SKM-1 (cell line): ENCODE results near the gene CRY2.
A peak's percentile ranks its signal among the peaks of the same experiment; 100 is the strongest.

ENCODE experiments used
- DNase-seq: peaks from one replicate; lab custom pipeline; 2025; ENCODE audit not compliant: unreplicated experiment; lab: John Stamatoyannopoulos, UW

CRY2 gene

GRCh38 chr11:45847911-45848316, 639 bp downstream of the CRY2 start:
- no peak for DNase-seq

DNA sequence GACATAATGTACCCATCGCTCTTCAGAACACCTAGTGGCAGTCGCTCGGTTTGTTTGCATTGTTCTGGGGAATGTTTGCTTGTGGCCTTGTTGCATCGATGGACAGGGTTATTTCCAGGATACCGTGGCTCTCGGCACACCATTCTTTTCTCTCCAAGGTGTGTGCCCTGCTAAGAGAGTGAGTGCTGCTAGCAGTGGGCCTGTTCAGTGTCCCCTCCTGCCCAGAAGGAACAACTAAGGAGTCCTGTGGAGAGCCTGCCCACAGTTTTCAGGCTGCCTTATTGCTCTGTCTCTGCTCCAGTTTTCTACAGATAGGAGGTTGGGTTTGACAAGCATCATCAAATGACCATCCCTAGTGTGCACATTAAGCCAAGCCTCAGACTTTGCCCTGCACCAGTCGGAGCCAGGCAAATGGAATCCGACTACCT, 1.4 kb downstream of the CRY2 start:
- DNase-seq, result no peak

DNA sequence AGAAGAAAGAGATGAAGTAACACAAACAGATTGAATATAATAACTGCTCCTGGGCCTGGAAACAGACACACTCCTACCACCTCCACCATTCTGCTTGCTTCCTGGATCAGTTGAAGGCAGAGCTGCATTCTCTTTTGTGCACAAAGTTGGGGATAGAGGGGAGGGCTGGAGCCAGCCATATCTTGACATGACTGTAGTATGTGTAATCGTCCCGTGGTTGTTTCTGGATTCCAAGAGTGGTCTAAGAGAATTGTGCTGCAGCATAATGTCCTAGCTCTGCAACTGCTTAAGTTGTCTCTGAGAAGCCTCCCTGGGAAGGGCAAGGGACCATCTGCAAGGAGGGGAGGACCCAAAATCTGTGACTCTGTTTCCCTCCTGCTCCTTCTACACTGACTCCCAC, 3.2 kb downstream of the CRY2 start:
- DNase-seq, result no peak

DNA sequence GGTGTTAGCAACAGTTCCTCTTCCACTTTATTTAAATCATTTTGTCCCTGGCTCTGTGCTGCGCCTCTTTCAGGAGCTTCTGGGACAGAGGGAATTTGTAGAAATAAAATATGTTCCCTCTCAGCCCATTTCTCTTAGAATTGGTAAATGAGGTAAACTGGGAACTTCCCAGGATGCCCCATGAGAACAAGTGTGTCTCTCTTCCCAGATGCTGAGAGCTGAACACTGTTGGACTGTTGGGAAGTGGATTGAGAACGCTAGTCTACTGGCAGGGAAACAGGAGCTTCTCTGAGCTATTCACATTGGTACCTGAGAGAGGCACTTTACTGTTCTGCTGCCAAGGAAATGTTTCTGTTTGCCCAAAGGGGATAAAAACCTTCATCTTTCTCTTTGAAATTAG, 4.0 kb downstream of the CRY2 start:
- no peak for DNase-seq

- no peak for DNase-seq
Observed at GRCh38 chr11:45852018-45852711, 4.9 kb downstream of the CRY2 start.

DNA sequence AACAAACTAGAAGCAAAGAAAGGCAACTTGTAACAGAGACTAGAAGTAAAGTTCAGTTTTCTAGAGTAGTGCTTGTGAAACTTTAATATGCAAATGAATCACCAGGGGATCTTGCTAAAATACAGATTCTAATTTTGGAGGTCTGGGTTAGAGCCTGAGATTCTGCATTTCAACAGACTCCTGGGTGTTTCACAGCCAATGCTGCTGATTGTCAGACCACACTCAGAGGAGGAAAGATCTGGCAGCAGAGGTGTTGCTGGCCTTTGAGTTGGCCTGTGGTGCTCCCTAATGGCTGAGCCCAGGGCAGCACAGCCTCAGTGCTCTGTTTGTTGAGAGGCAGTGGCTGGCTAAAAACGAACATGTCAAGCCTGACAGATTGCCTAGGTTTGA, 5.4 kb downstream of the CRY2 start:
- no peak for DNase-seq

- no peak for DNase-seq
Observed at GRCh38 chr11:45853332-45854219, 6.3 kb downstream of the CRY2 start.

- no peak for DNase-seq
Observed at GRCh38 chr11:45855308-45855707, 8.0 kb downstream of the CRY2 start.

GRCh38 chr11:45856044-45856468, 8.8 kb downstream of the CRY2 start:
- no peak for DNase-seq

DNA sequence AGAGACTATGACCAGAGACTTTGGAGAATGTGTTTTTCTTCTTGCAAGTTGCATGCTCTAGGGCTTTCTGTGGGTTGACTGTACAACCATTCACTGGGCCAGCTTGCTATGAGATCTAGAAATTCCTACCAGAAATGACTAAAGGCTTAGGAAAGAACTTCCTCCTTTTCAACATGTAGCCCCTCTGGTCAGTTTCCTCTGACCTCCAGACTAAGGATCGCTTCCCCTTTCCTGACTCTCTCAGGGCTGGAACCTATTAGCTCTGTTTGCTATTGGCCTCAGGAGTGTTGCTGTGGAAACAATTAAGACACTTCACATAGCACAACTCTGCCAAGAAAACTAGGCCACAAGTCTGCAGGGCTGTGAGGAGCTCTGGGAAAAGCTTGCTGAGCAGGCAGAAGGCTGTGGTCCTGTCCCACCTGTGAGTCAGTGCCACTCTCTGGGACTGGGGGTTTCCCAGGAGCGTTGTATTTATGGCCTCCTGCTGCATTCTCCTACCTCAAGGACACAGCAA, 10.7 kb downstream of the CRY2 start:
- DNase-seq, result peak; percentile 83

DNA sequence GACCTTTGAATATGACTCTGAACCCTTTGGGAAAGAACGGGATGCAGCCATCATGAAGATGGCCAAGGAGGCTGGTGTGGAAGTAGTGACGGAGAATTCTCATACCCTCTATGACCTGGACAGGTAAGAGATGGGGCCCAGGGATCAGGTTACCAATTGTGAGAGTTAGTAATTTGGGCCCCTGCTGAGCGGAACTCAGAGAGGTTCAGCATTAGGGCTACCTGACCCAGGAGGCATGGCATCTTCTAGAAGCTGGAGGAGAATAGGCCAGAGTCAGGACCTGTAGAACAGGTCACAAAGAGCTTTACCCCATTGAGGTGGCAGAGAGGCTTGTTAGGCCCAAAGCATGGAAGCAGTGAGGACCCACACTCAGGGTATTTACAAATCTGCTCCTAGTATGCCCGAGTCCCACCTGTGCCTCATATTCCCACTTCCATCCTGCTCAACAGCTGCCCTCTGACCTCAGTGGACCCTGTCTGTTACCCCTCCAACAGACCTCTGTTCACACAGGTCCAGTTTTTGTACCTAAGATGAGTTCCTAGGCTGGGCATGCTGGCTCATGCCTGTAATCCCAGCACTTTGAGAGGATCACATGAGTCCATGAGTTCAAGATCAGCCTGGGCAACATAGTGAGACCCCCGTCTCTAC, 11.6 kb downstream of the CRY2 start:
- no peak for DNase-seq

DNA sequence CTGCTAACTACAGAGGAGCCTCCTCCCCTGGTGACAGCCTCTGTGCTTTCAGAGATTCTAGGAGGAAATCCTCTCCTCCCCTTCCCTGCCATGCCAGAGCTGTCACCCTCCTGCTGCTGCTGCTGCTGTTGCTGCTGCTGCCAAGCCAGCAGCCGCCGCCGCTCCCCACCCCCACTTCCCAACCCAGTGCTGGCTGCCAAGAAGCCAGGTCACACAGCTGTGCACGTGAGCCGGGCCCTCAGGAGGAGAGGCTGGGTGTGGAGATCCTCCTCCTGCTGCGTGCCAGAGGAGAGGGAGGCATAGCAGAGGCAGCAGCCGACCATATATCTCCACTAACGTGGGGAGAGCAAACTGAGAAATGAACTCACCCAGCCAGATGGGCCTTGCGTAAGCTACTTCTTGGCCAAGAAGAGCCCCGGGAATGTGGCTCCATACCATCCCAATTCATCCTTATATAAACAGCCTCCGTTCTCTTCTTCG, 12.4 kb downstream of the CRY2 start:
- no peak for DNase-seq

GRCh38 chr11:45860348-45860747, 13.1 kb downstream of the CRY2 start:
- no peak for DNase-seq

DNA sequence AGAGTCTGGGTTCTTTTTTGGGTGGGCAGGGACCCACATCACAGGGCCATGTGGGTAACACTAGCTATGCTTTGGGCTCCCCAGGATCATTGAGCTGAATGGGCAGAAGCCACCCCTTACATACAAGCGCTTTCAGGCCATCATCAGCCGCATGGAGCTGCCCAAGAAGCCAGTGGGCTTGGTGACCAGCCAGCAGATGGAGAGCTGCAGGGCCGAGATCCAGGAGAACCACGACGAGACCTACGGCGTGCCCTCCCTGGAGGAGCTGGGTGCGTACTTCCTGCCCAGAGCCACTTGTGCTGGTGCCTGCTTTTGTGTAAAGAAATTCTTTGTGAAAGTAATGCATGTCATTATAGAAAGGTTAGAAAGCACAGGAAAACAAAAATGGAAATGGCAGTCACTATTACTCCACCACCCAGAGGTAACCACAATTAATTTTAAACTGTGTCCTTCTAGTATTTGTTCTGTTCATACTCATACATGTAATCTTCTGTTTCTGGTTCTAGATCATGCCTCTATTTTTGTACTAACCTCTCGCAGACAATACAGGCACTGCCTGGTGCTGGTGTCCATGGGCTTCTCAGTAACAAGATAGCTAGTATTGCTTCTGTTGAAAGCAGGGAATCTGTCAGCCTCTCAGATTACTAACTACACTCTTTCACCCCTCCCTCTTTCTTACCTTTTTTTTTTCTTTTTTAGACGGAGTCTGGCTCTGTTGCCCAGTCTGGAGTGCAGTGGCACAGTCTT, 13.7 kb downstream of the CRY2 start:
- no peak for DNase-seq

GRCh38 chr11:45864041-45864440, 16.8 kb downstream of the CRY2 start:
- DNase-seq, result no peak

GRCh38 chr11:45869551-45869950, 22.3 kb downstream of the CRY2 start:
- DNase-seq, result no peak

DNA sequence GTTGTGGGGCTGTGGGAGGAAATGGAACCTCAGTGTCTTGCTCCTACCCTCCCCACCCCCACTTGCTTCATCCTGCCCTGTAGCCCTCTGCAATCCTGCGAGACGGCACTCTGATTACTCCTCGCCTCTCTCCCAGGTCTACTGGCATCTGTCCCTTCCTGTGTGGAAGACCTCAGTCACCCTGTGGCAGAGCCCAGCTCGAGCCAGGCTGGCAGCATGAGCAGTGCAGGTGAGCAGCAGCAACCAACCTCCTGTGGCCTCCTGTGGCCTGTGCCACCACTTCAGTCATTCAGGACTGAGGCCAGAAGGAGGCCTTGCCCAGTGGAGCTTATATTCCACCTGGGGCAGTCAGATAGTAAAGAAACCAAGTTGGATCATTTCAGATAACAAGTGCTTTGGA, 23.4 kb downstream of the CRY2 start:
- DNase-seq, result no peak

DNA sequence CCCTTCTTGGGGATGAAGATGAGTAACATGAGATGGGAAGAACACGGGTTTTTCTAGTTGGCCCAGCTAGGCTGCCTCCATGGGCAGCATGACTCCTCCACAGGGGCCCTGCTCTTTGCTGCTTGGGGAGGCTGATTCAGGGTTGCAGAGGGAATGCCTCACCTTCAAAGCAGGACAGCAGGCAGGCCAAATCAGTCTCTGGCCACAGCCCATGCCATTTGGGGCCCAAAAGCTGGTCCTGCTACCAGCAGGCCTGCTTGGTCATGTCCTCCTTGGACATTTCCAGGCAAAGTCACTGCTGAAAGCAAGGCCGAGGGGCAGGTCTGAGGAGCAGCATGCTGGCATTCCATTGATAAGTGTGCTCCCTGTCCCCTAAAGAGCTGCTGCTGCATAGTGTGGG, 24.4 kb downstream of the CRY2 start:
- no peak for DNase-seq

DNA sequence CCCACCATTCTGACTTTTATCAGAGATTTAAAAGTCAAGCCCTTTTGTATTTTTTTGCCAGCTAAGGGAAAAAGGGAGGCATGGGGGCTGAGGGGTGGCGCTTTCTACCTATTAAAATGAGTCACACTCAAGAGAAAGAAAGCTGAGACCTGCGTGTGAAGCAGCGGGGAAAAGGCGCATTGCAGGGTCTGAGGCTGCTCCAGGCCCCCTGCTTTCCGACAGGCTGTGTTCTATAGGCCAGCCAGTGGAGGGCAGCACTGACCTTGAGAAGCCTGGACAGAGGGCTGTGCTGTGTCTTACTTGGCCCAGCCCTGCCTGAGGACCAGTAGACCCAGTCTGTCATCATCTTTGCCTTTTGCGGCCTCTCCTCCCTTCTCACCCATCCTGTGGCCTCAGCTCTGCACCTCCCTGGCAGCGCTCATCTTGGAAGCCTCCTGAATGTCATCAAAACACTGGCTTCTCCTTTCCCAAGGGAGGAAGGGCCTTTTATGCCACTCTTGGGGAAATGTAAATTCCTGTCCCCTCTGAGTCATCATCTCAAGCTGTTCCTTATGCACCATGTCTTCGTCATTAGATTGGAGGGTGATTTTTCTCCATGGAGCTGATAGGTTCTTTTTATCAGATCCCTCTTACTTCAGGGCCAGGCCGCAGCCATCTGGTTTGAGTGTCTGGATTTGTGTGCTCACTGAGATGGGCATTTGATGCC, 25.5 kb downstream of the CRY2 start:
- DNase-seq, result peak; percentile 16

DNA sequence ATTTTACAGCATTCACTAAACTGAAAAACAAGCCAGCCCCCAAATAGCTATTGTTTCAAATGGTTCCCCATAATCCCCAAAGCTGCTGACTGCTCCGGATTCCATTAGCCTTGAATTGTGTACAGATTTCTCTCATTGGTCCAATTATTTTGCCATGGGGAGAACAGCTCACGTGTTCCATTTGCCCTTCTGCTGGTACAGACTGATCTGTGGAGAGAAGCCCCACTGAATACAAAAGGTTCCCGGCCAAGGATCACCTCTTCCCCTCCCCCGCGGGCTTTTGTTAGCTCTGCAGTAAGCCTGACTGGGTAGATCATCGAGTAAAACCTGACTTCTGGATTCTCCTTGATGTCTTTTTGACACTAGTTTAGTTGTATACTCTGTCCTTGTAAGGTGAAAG, 29.1 kb downstream of the CRY2 start:
- DNase-seq, result no peak
